Panc1 (cell line): Measurements from ENCODE around the gene ONECUT1. TPM values are rescaled to one million over a fixed set of nuclear protein-coding genes. Genes with fewer than 3 reads are reported as not detected.

ENCODE experiments used
- ATAC-seq: fragments of 200-7000 bp; cut with Tn5 transposase; 2 replicates; pipeline ENCODE4 v1.9.1; 2020; ENCODE audit warnings: mild to moderate bottlenecking, moderate library complexity
- BruUV-seq: library from RNA; stranded (reverse); fragments of 400-500 nt; replicated peaks from 2 replicates; lab custom pipeline; 2021; lab: Mats Ljungman, UMichigan
- CTCF ChIA-PET: fragments of 300-600 bp; sonication (Branson Sonifier 250); formaldehyde crosslinking; loops from one replicate; lab custom pipeline; 2022; ENCODE audit warnings: antibody characterized with exemption; lab: Charles Lee
- POLR2A ChIA-PET: fragments of 300-600 bp; sonication (Branson Sonifier 250); formaldehyde crosslinking; loops from one replicate; lab custom pipeline; 2022; ENCODE audit warnings: antibody characterized with exemption; lab: Charles Lee
- DNase-seq: peaks from one replicate; pipeline ENCODE4 v3.0.0-alpha.2; 2010; ENCODE audit warnings: low read depth, low spot score
- H3K27ac ChIP-seq: 2 replicates; pipeline ENCODE4 v1.5.1; 2011; ENCODE audit warnings: mild to moderate bottlenecking, low read length, inconsistent platforms
- H3K27me3 ChIP-seq: fragments of 200-500 bp; sonication (Bioruptor generic); 2 replicates; pipeline ENCODE4 v1.6.0; 2014; ENCODE audit warnings: low read length, inconsistent platforms; ENCODE audit not compliant: control insufficient read depth, insufficient read depth
- H3K36me3 ChIP-seq: fragments of 200-500 bp; sonication (Bioruptor generic); 2 replicates; pipeline ENCODE4 v1.5.1; 2014; ENCODE audit warnings: inconsistent platforms, mild to moderate bottlenecking, low read length, moderate library complexity; ENCODE audit not compliant: control insufficient read depth, insufficient read depth
- H3K4me1 ChIP-seq: 2 replicates; pipeline ENCODE4 v1.5.1; 2011; ENCODE audit warnings: inconsistent platforms, mild to moderate bottlenecking, low read length, moderate library complexity; ENCODE audit not compliant: control insufficient read depth, insufficient read depth
- H3K4me3 ChIP-seq, 2 experiments: 2 replicates each; pipeline ENCODE4 v1.5.1; 2011 to 2012; ENCODE audit warnings: low read depth in 2 of 2, low read length in 2 of 2, mild to moderate bottlenecking in 2 of 2, inconsistent platforms in 1 of 2, moderate library complexity in 1 of 2
- H3K9me3 ChIP-seq: fragments of 200-500 bp; sonication (Bioruptor generic); 2 replicates; pipeline ENCODE4 v1.5.1; 2014; ENCODE audit warnings: low read depth, mild to moderate bottlenecking, inconsistent platforms, low read length, moderate library complexity; ENCODE audit not compliant: control insufficient read depth, insufficient read depth
- CTCF ChIP-seq: fragments of 450-650 bp; IDR thresholded peaks from 2 replicates; pipeline ENCODE4 v1.5.1; 2017; ENCODE audit warnings: mild to moderate bottlenecking
- POLR2AphosphoS5 ChIP-seq: IDR thresholded peaks from 2 replicates; pipeline ENCODE4 v1.6.1; 2012; ENCODE audit warnings: mild to moderate bottlenecking, low read depth, low read length, moderate library complexity
- REST ChIP-seq, 2 experiments: IDR thresholded peaks; 2 replicates each; pipeline ENCODE4 v1.6.1; 2011 to 2012; ENCODE audit warnings: low read depth in 2 of 2, control low read depth in 1 of 2, low read length in 1 of 2, mild to moderate bottlenecking in 1 of 2, moderate library complexity in 1 of 2; ENCODE audit not compliant: insufficient read depth in 1 of 2
- SIN3A ChIP-seq: IDR thresholded peaks from 2 replicates; pipeline ENCODE4 v1.6.1; 2012; ENCODE audit warnings: low read depth, mild to moderate bottlenecking, low read length, moderate library complexity, borderline replicate concordance; ENCODE audit not compliant: insufficient read depth
- TCF7L2 ChIP-seq: IDR thresholded peaks from 2 replicates; pipeline ENCODE4 v1.6.1; 2011; ENCODE audit warnings: mild to moderate bottlenecking, low read depth, low read length, inconsistent platforms
- in situ Hi-C: cut with HindIII; loops from 2 replicates; pipeline ENCODE4 v1.10.0; 2016; ENCODE audit warnings: low sequenced_read_pairs, low pct_unique_long_range_greater_than_20kb
- intact Hi-C: fragments of 100-400 bp; cut with micrococcal nuclease; formaldehyde crosslinking; loops from one replicate; pipeline ENCODE4 v1.10.0; 2022; ENCODE audit not compliant: unreplicated experiment
- total RNA-seq: library from RNA; stranded (reverse); gene quantifications from one replicate; pipeline ENCODE4 v1.2.1, GENCODE V29; 2021; ENCODE audit not compliant: unreplicated experiment

ONECUT1 gene
- total RNA-seq, 1 experiment from 2014 or later: 0.18 TPM

GRCh38 chr15:52808441-52808840 lies 18.3 kb upstream of the ONECUT1 start:
- ATAC-seq: no peak
- H3K27me3 ChIP-seq: peaks cover 3% of the 10 kb centered on the region; the same call in 1 of the 2 replicates
- POLR2A ChIA-PET: no interaction called here
- no peak overlapping the region for H3K4me3 ChIP-seq
- H3K27ac ChIP-seq: no peak overlapping the region
- H3K36me3 ChIP-seq: no peaks in the 10 kb centered on the region
- TF ChIP-seq CTCF: no peak
- TF ChIP-seq SIN3A: no peak
- TF ChIP-seq POLR2AphosphoS5: no peak
- no peak for TF ChIP-seq TCF7L2
- TF ChIP-seq REST (IDR thresholded peaks at IDR 0.05; ENCODE audit: insufficient read depth in 1 of 2, low read depth in 2 of 2, low read length in 1 of 2): no peak
- CTCF ChIA-PET: no interaction called here
- BruUV-seq: no TSS peak
- H3K4me1 ChIP-seq: peaks cover 1% of the 10 kb centered on the region; the same call in 1 of the 2 replicates
- intact Hi-C loops (no loop called here), in situ Hi-C loops (no loop called here)
- no peak for DNase-seq
- no peaks in the 10 kb centered on the region for H3K9me3 ChIP-seq

- ChIA-PET CTCF (no interaction called here), POLR2A (no interaction called here)
- H3K9me3 ChIP-seq: no peaks in the 10 kb centered on the region
- no peak for ATAC-seq
- TF ChIP-seq REST (IDR thresholded peaks at IDR 0.05; ENCODE audit: insufficient read depth in 1 of 2, low read depth in 2 of 2, low read length in 1 of 2) (no peak), TCF7L2 (no peak), POLR2AphosphoS5 (no peak), SIN3A (no peak), CTCF (no peak)
- BruUV-seq: no TSS peak
- no peak for DNase-seq
- intact Hi-C loops: no loop called here
- no peak overlapping the region for H3K4me3 ChIP-seq
- no peaks in the 10 kb centered on the region for H3K36me3 ChIP-seq
- no peak overlapping the region for H3K27ac ChIP-seq
- in situ Hi-C loops: no loop called here
- H3K27me3 ChIP-seq: peaks cover 11% of the 10 kb centered on the region
- peaks cover 3% of the 10 kb centered on the region; the same call in 1 of the 2 replicates for H3K4me1 ChIP-seq
Observed at GRCh38 chr15:52806284-52806655, 16.1 kb upstream of the ONECUT1 start.
